A673 (cell line): Measurements from ENCODE around the gene ORAI3.

Experiments used
- CTCF ChIP-seq: fragments of 300-800, 200-600 bp; sonication (generic); conservative IDR thresholded peaks from 2 replicates; pipeline ENCODE4 v1.5.1; 2017; ENCODE audit warnings: low read depth, mild to moderate bottlenecking, antibody characterized with exemption, low read length, moderate library complexity, mixed read lengths
- EZH2 ChIP-seq: fragments of 200-600 bp; sonication (generic); IDR thresholded peaks from 2 replicates; pipeline ENCODE4 v1.6.1; 2017; ENCODE audit warnings: borderline replicate concordance, low read depth, mild to moderate bottlenecking, mixed read lengths, antibody characterized with exemption, low read length; ENCODE audit not compliant: poor library complexity, severe bottlenecking

GRCh38 chr16:30967795-30968194 lies 18.9 kb downstream of the ORAI3 start:
- no peak for TF ChIP-seq CTCF
- TF ChIP-seq EZH2 = no peak
